ENCODE data around the gene DDR2. TPM values are rescaled to one million over a fixed set of nuclear protein-coding genes. Genes with fewer than 3 reads are reported as not detected.
A peak's percentile ranks its signal among the peaks of the same experiment; 100 is the strongest.

Gene DDR2
- total RNA-seq, 1 donor from 2014 or later, result 4.7 TPM

DNA sequence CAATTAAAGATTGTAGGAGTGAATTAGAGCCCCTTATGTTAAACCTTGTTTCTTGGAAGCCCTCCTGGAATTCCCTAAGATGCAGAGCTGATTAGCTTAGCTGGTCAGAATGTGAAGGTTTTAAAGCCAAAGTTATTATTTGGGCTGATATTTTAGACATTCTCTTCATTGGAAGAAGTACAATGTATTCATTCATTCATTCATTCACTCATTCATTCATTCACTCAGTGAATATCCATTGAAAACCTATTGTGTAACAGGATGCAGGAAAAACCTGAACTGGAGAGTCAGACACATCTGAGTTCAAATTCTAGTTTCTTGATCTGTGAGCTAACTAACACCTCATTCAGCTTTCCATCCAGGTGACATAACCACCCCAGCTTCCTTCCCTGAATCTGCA is 29.7 kb downstream of the DDR2 start:
- H3K27me3 ChIP-seq (ENCODE audit: control insufficient read depth, insufficient read depth, low read length), result no peaks in the 10 kb centered on the region
- H3K4me3 ChIP-seq (ENCODE audit: low read depth, low read length), result no peak overlapping the region
- FAIRE-seq, result no peak
- TF ChIP-seq, protein P1, sequence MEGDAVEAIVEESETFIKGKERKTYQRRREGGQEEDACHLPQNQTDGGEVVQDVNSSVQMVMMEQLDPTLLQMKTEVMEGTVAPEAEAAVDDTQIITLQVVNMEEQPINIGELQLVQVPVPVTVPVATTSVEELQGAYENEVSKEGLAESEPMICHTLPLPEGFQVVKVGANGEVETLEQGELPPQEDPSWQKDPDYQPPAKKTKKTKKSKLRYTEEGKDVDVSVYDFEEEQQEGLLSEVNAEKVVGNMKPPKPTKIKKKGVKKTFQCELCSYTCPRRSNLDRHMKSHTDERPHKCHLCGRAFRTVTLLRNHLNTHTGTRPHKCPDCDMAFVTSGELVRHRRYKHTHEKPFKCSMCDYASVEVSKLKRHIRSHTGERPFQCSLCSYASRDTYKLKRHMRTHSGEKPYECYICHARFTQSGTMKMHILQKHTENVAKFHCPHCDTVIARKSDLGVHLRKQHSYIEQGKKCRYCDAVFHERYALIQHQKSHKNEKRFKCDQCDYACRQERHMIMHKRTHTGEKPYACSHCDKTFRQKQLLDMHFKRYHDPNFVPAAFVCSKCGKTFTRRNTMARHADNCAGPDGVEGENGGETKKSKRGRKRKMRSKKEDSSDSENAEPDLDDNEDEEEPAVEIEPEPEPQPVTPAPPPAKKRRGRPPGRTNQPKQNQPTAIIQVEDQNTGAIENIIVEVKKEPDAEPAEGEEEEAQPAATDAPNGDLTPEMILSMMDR (IDR thresholded peaks at IDR 0.05; ENCODE audit: insufficient read depth, low read length, severe bottlenecking), result no peak
- no peak for DNase-seq (ENCODE audit: low read depth)
- no peaks in the 10 kb centered on the region for H3K36me3 ChIP-seq (ENCODE audit: control insufficient read depth, insufficient read depth, low read length)

DNA sequence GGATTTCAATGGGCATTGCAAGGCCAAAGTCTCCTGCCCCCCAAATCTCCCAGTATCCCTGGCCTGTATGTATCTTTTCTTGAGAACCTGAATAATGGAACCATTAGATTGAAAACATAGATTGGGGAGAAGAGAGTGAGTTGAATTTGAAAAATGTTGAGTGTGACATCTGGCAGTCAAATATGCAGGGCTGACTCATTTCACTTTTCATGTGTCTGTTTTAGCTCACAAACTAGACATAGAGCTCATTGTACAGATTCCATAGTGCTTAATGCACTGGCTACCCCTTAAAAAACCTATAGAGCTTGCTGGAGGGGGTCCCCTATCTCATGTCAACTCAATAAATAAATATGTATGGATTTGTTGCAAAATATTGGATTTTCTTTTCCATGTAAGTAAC is 30.8 kb downstream of the DDR2 start:
- Histone ChIP-seq H3K36me3 (ENCODE audit: control insufficient read depth, insufficient read depth, low read length) (no peaks in the 10 kb centered on the region), H3K27me3 (ENCODE audit: control insufficient read depth, insufficient read depth, low read length) (no peaks in the 10 kb centered on the region), H3K4me3 (ENCODE audit: low read depth, low read length) (no peak overlapping the region)
- DNase-seq (ENCODE audit: low read depth), result peak; percentile 56
- TF ChIP-seq, protein P1 (IDR thresholded peaks at IDR 0.05; ENCODE audit: insufficient read depth, low read length, severe bottlenecking), result no peak
- no peak for FAIRE-seq

DNA sequence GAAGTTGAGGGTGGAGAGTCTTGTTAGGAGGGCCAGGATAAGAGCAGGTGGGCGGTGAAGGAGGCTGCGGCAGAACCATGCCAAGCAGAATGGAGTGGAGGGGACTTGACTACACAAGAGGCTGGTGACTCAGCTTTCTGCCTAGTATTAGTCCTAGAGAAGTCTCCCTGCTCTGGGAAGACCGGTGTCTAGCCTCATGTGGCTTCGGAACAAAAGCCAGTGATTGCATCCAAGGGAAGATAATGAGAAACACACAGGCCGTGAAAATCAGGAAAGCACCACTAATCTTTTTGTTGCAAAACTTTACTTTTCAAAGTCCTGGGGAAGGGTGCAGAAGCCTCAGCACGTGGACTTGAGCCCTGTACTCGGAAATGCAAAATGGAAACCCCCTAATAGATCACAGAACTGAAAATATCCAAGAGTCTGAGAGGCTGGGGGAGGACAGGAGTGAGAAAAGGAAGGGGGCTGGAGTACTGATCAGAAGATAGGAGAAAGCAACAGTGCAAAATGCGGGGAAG is 31.4 kb downstream of the DDR2 start:
- no peak overlapping the region for H3K4me3 ChIP-seq (ENCODE audit: low read depth, low read length)
- no peak for FAIRE-seq
- TF ChIP-seq, protein P1 (IDR thresholded peaks at IDR 0.05; ENCODE audit: insufficient read depth, low read length, severe bottlenecking), result no peak
- no peaks in the 10 kb centered on the region for H3K36me3 ChIP-seq (ENCODE audit: control insufficient read depth, insufficient read depth, low read length)
- H3K27me3 ChIP-seq (ENCODE audit: control insufficient read depth, insufficient read depth, low read length), result no peaks in the 10 kb centered on the region
- peak; percentile 52 for DNase-seq (ENCODE audit: low read depth)

DNA sequence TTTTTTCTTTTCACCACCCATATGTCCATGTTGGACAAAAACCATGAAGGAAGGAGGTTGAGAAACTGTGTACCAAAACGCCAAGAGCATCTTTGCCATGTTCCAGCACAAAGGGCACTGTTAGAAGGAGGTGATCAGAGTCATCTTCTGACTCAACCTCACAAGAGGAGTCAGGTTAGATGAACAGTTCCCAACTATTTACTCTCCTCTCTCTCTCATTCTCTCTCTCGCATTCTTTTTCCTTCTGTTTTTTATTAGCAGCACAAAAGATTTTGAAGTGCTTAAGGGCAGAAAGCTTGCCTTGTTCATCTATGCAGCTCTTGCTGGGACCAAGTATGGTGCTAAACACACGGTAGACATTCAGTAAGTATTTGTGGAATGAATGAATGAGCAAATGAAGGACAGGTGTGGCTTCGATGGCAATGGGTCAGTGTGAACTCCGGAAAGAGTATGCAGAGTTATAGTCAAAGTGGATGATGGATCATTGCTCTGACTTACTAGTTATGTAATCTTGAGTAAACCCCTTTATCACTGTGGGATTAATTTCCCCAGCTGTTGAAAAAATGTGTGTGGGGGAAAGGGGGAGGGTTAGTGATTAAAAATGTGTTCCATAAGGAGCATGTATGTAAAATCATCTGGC is 33.9 kb downstream of the DDR2 start:
- no peak for DNase-seq (ENCODE audit: low read depth)
- Histone ChIP-seq H3K27me3 (ENCODE audit: control insufficient read depth, insufficient read depth, low read length) (no peaks in the 10 kb centered on the region), H3K36me3 (ENCODE audit: control insufficient read depth, insufficient read depth, low read length) (no peaks in the 10 kb centered on the region), H3K4me3 (ENCODE audit: low read depth, low read length) (no peak overlapping the region)
- FAIRE-seq, result no peak
- TF ChIP-seq, protein P1 (IDR thresholded peaks at IDR 0.05; ENCODE audit: insufficient read depth, low read length, severe bottlenecking), result no peak

DNA sequence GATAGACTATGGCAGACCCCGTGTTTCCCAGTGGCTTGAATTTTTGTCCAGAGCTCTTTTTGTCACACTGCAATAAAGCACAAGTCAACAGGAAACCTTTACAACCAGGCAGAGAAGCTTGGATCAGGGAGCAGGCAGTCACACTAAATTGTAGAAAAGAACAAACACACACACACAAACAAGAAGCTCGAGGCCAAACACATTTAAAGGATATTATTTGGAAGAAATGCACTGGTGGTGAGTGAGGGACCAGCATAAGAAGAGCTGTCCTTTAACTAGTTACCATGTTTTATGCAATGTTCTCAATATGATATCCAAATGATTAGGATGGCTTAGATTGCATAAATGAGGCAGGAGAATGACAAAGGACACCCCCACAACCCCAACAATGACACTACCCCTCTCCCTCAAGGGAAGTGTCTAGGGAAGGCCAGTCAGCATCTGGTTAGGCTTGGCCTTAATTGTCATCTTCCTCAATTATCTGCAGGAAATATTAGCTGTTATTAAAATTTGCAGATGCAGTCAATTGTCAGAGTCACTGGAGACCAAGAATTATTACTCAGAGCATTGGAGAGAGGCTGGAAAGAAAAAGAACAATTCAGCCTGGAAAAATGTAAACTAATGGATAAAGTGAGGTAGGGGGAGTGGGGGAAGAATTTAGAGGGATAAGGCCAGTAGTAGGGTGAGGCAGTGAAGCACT is 35.3 kb downstream of the DDR2 start:
- Histone ChIP-seq H3K36me3 (ENCODE audit: control insufficient read depth, insufficient read depth, low read length) (no peaks in the 10 kb centered on the region), H3K27me3 (ENCODE audit: control insufficient read depth, insufficient read depth, low read length) (no peaks in the 10 kb centered on the region), H3K4me3 (ENCODE audit: low read depth, low read length) (no peak overlapping the region)
- DNase-seq (ENCODE audit: low read depth), result no peak
- no peak for FAIRE-seq
- TF ChIP-seq, protein P1 (IDR thresholded peaks at IDR 0.05; ENCODE audit: insufficient read depth, low read length, severe bottlenecking), result no peak
